ENCODE measurements around the gene SYNPO2.

- TF ChIP-seq CTCF (conservative IDR thresholded peaks at IDR 0.05) (no peak), EZH2 (IDR thresholded peaks at IDR 0.05; ENCODE audit: low read depth) (no peak)
Observed at GRCh38 chr4:119025916-119026661, 137.4 kb downstream of the SYNPO2 start.

Data from PC-9 (cell line).